Astrocyte (in vitro differentiated cells and primary cell): ENCODE results near the gene RAB37.

ENCODE experiments used
- EZH2 ChIP-seq: IDR thresholded peaks from 2 replicates; pipeline ENCODE4 v1.6.1; 2012; ENCODE audit warnings: mild to moderate bottlenecking, low read length, inconsistent platforms; ENCODE audit not compliant: insufficient read depth
- TF ChIP-seq, protein P1 (sequence below): IDR thresholded peaks from 2 replicates; pipeline ENCODE4 v1.5.1; 2011; ENCODE audit warnings: low read depth, mild to moderate bottlenecking, inconsistent platforms, low read length, moderate library complexity; ENCODE audit not compliant: insufficient read depth

DNA sequence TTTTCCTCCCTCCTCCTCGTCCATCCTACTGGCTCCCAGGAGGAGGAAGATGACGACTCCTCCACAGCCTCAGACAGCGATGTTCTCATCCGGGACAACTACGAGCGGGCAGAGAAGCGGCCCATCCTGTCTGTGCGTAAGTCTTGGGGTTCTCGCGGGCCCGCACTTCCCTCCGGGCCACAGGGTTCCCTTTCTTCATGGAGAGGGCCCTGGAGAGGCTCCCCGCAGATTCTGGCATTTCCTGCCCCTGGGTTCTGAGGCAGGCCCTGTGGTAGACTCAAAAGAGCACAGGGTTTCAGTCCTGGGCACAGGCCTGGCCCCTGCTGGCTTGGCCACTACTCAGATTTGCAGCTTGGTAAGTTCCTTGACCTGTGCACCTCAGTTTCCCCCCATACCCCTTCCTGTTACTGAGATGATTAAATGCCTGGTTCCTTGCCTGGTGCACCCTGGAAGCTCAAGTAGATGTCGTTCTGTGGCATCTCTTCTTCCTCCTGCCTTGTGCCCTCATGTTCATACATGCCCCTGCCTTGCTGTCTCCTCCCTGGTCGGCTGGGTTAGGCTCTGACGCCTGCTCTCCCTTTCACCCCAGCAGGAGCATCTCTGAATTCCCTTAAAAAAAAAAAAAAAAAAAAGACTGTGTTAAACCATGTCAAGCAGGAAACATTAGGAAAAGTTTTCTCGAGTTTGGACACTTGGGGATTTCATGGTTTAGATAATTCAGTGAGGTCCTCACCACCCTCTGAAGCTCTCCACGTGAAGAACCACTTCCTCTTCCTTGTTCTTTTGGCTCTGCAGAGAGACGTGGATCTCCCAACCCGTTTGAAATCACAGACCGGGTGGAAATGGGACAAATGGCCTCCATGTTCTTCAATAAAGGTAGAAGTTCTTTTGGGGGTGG, 53.4 kb downstream of the RAB37 start:
- TF ChIP-seq, protein P1, sequence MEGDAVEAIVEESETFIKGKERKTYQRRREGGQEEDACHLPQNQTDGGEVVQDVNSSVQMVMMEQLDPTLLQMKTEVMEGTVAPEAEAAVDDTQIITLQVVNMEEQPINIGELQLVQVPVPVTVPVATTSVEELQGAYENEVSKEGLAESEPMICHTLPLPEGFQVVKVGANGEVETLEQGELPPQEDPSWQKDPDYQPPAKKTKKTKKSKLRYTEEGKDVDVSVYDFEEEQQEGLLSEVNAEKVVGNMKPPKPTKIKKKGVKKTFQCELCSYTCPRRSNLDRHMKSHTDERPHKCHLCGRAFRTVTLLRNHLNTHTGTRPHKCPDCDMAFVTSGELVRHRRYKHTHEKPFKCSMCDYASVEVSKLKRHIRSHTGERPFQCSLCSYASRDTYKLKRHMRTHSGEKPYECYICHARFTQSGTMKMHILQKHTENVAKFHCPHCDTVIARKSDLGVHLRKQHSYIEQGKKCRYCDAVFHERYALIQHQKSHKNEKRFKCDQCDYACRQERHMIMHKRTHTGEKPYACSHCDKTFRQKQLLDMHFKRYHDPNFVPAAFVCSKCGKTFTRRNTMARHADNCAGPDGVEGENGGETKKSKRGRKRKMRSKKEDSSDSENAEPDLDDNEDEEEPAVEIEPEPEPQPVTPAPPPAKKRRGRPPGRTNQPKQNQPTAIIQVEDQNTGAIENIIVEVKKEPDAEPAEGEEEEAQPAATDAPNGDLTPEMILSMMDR: no peak
- TF ChIP-seq EZH2: no peak
